GM21576 (cell line): Measurements from ENCODE around the gene DDX59.

Experiments used
- ATAC-seq: cut with Tn5 transposase; IDR thresholded peaks from one replicate; pipeline ENCODE4 v1.9.1; 2021; ENCODE audit warnings: mild to moderate bottlenecking, moderate library complexity; ENCODE audit not compliant: unreplicated experiment

The DDX59 gene

GRCh38 chr1:200671235-200671786, 1.6 kb upstream of the DDX59 start:
- ATAC-seq: no peak

GRCh38 chr1:200670242-200671118, 773 bp upstream of the DDX59 start:
- ATAC-seq: no peak

- no peak for ATAC-seq
Measured at GRCh38 chr1:200668514-200669313, 993 bp downstream of the DDX59 start.

- no peak for ATAC-seq
Measured at GRCh38 chr1:200666309-200666708, 3.4 kb downstream of the DDX59 start.

- ATAC-seq: no peak
Measured at GRCh38 chr1:200665861-200666260, 3.8 kb downstream of the DDX59 start.

GRCh38 chr1:200660719-200661118, 9.0 kb downstream of the DDX59 start:
- ATAC-seq: no peak

GRCh38 chr1:200659269-200659668, 10.4 kb downstream of the DDX59 start:
- ATAC-seq: no peak

GRCh38 chr1:200658037-200658818, 11.5 kb downstream of the DDX59 start:
- ATAC-seq: no peak

GRCh38 chr1:200654660-200655059, 15.0 kb downstream of the DDX59 start:
- peak; percentile 95 for ATAC-seq

- ATAC-seq: no peak
Measured at GRCh38 chr1:200653022-200653462, 16.7 kb downstream of the DDX59 start.

GRCh38 chr1:200652378-200652777, 17.3 kb downstream of the DDX59 start:
- ATAC-seq: no peak

GRCh38 chr1:200646515-200646914, 23.2 kb downstream of the DDX59 start:
- no peak for ATAC-seq

- ATAC-seq: no peak
Measured at GRCh38 chr1:200644021-200644420, 25.7 kb downstream of the DDX59 start.

GRCh38 chr1:200642481-200642880, 27.2 kb downstream of the DDX59 start:
- ATAC-seq: no peak

GRCh38 chr1:200640963-200641401, 28.7 kb downstream of the DDX59 start:
- ATAC-seq: no peak

- no peak for ATAC-seq
Measured at GRCh38 chr1:200640373-200640962, 29.2 kb downstream of the DDX59 start.

- ATAC-seq: no peak
Measured at GRCh38 chr1:200638073-200638472, 31.6 kb downstream of the DDX59 start.

- ATAC-seq: no peak
Measured at GRCh38 chr1:200636681-200637080, 33.0 kb downstream of the DDX59 start.

GRCh38 chr1:200634261-200635122, 35.2 kb downstream of the DDX59 start:
- no peak for ATAC-seq
